Liver (tissue), 9 donors: Measurements from ENCODE around the gene HDAC8. TPM values are rescaled to one million over a fixed set of nuclear protein-coding genes. Genes with fewer than 3 reads are reported as not detected.

Experiments
- DNase-seq: peaks from one replicate; pipeline ENCODE4 v3.0.0-alpha.2; 2017; ENCODE audit warnings: low spot score
- H3K27ac ChIP-seq, 2 donors: one replicate each; pipeline ENCODE4 v1.7.0; 2013; ENCODE audit warnings: inconsistent platforms in 2 of 2, low read length in 2 of 2, control low read depth in 1 of 2, low read depth in 1 of 2, mild to moderate bottlenecking in 1 of 2
- H3K27me3 ChIP-seq, 4 donors: one replicate each; pipeline versions ENCODE4 v1.6.1 to v1.7.0; 2013; ENCODE audit warnings: low read length in 3 of 4, inconsistent platforms in 1 of 4, mild to moderate bottlenecking in 1 of 4, moderate library complexity in 1 of 4; ENCODE audit not compliant: control insufficient read depth in 4 of 4, insufficient read depth in 4 of 4
- H3K36me3 ChIP-seq, 4 donors: one replicate each; pipeline versions ENCODE4 v1.6.1 to v1.7.0; 2013; ENCODE audit warnings: low read length in 3 of 4, mild to moderate bottlenecking in 3 of 4, low read depth in 1 of 4, moderate library complexity in 1 of 4; ENCODE audit not compliant: control insufficient read depth in 4 of 4, insufficient read depth in 3 of 4
- H3K4me1 ChIP-seq, 4 donors: one replicate each; pipeline versions ENCODE4 v1.6.1 to v1.7.0; 2013; ENCODE audit warnings: low read length in 3 of 4, mild to moderate bottlenecking in 3 of 4, moderate library complexity in 1 of 4; ENCODE audit not compliant: control insufficient read depth in 4 of 4, insufficient read depth in 4 of 4
- H3K4me3 ChIP-seq, 3 donors: one replicate each; pipeline versions ENCODE4 v1.6.1 to v1.7.0; 2013; ENCODE audit warnings: low read length in 3 of 3, control low read depth in 1 of 3, low read depth in 1 of 3, mild to moderate bottlenecking in 1 of 3
- H3K9ac ChIP-seq, 2 donors: one replicate each; pipeline ENCODE4 v1.7.0; 2013; ENCODE audit warnings: low read length in 2 of 2, mild to moderate bottlenecking in 2 of 2, moderate library complexity in 2 of 2, control low read depth in 1 of 2, low read depth in 1 of 2
- H3K9me3 ChIP-seq, 4 donors: one replicate each; pipeline versions ENCODE4 v1.6.1 to v1.7.0; 2013; ENCODE audit warnings: low read length in 3 of 4; ENCODE audit not compliant: control insufficient read depth in 4 of 4
- EGR1 ChIP-seq, 2 donors: IDR thresholded peaks; 2 replicates each; pipeline ENCODE4 v1.6.1; 2016 to 2018; ENCODE audit warnings: antibody characterized with exemption in 2 of 2, low read depth in 2 of 2
- FOXA1 ChIP-seq: IDR thresholded peaks from 2 replicates; pipeline ENCODE4 v1.6.1; 2016; ENCODE audit warnings: antibody characterized with exemption
- FOXA2 ChIP-seq: IDR thresholded peaks from 2 replicates; pipeline ENCODE4 v1.6.1; 2016; ENCODE audit warnings: antibody characterized with exemption
- GABPA ChIP-seq, 2 donors: IDR thresholded peaks in 1 of 2; conservative IDR thresholded peaks in 1 of 2; 2 replicates each; pipeline ENCODE4 v1.6.1; 2016; ENCODE audit warnings: antibody characterized with exemption in 2 of 2, mild to moderate bottlenecking in 1 of 2, moderate library complexity in 1 of 2
- HNF4A ChIP-seq, 2 donors: conservative IDR thresholded peaks; 2 replicates each; pipeline ENCODE4 v1.6.1; 2016; ENCODE audit warnings: antibody characterized with exemption in 2 of 2, mild to moderate bottlenecking in 2 of 2
- HNF4G ChIP-seq: IDR thresholded peaks from 2 replicates; pipeline ENCODE4 v1.6.1; 2016; ENCODE audit warnings: antibody characterized with exemption
- JUND ChIP-seq, 2 donors: IDR thresholded peaks; 2 replicates each; pipeline ENCODE4 v1.6.1; 2016; ENCODE audit warnings: antibody characterized with exemption in 2 of 2
- NR2F2 ChIP-seq: IDR thresholded peaks from 2 replicates; pipeline ENCODE4 v1.6.1; 2016; ENCODE audit warnings: antibody characterized with exemption
- RXRA ChIP-seq, 2 donors: IDR thresholded peaks; 2 replicates each; pipeline ENCODE4 v1.6.1; 2017 to 2018; ENCODE audit warnings: antibody characterized with exemption in 2 of 2, mild to moderate bottlenecking in 1 of 2
- SP1 ChIP-seq: IDR thresholded peaks from 2 replicates; pipeline ENCODE4 v1.6.1; 2018; ENCODE audit warnings: antibody characterized with exemption, mild to moderate bottlenecking
- TAF1 ChIP-seq: conservative IDR thresholded peaks from 2 replicates; pipeline ENCODE4 v1.6.1; 2016; ENCODE audit warnings: antibody characterized with exemption, mild to moderate bottlenecking
- YY1 ChIP-seq: IDR thresholded peaks from 2 replicates; pipeline ENCODE4 v1.6.1; 2016; ENCODE audit warnings: antibody characterized with exemption, mild to moderate bottlenecking
- WGBS: extraction: QIAGEN DNeasy Blood & Tissue Kit; methylation state at CpG from one replicate; pipeline ENCODE4 v1.1.7; 2013; 5-methylcytosine and 5-hydroxymethylcytosine counted together
- polyA plus RNA-seq, 2 donors: library from polyadenylated mRNA; stranded (reverse) in 1 of 2; unstranded in 1 of 2; fragments of 200-250 nt in 1 of 2; fragments of >200 nt in 1 of 2; fragmentation: Nextera tagmentation in 1 of 2; extraction: Ambion mirVana in 1 of 2; gene quantifications; one replicate each; pipeline versions ENCODE4 v1.2.1 to v1.2.3, GENCODE V29; 2013 to 2015
- total RNA-seq, 2 donors: library from RNA; depleted of rRNA; stranded (reverse); fragments of >200 nt; gene quantifications; one replicate each; pipeline ENCODE4 v1.2.3, GENCODE V29; 2014
- TF ChIP-seq, protein P1 (sequence below): fragments of 150-350 bp; IDR thresholded peaks from 2 replicates; pipeline ENCODE4 v1.5.1; 2017; ENCODE audit warnings: improper control_type of control experiment, low read depth, low read length; ENCODE audit not compliant: missing input control
- TF ChIP-seq, protein P2 (sequence below): IDR thresholded peaks from 2 replicates; pipeline ENCODE4 v1.6.1; 2016; ENCODE audit warnings: antibody characterized with exemption, mild to moderate bottlenecking
- TF ChIP-seq, protein P3 (sequence below): IDR thresholded peaks from 2 replicates; pipeline ENCODE4 v1.6.1; 2016; ENCODE audit warnings: antibody characterized with exemption
- TF ChIP-seq, protein P4 (sequence below): IDR thresholded peaks from 2 replicates; pipeline ENCODE4 v1.6.1; 2016; ENCODE audit warnings: antibody characterized with exemption
- TF ChIP-seq, protein P5 (sequence below): IDR thresholded peaks from 2 replicates; pipeline ENCODE4 v1.6.1; 2016; ENCODE audit warnings: antibody characterized with exemption
- donor health status: healthy.
- donor health status: healthy.
- donor health status: healthy.
- donor health status: healthy.
- donor health status: healthy.

Gene HDAC8
- total and polyA plus RNA-seq, 4 donors = 11.1 to 30.4 (median 14.0) TPM

DNA sequence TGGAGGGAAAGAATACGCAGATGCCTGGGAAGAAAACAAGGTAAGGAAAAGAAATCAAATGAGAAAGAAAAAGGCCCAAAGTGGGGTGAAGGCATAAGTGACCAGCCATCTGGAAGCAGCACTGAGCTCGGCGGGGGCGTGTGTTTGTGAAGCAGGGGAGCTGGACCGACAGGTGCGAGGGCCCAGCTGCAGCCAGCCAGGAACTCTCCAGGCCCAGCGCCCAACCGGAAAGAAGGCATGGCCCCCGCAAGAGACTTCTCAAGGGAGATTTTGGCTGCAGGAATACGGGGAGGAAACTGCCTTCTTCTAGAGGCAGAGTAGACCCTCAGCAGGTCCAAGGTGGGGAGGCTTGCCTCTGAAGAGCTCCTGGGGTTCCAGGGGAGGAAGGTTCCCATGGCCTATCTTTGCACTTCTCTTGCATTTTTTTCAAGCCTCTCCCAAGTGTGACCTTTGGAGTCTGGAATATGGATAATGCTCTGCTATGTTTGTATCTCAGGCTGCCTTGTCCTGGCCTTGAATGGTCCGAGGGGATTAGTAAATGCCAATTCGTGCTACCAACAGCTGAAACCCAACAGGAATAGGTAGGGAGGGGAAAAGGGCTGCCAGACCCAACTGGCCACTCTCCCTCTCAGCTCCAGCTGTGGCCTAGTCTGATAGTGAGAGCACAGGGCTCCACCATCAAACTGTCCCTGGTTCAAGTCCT is 256.1 kb downstream of the HDAC8 start:
- Histone ChIP-seq H3K4me3 (no peak overlapping the region), H3K36me3 (no peaks in the 10 kb centered on the region), H3K27ac (no peak overlapping the region), H3K4me1 (no peaks in the 10 kb centered on the region), H3K27me3 (peaks cover 0 to 3% (median 0%) of the 10 kb centered on the region in 4 donors), H3K9me3 (no peaks in the 10 kb centered on the region), H3K9ac (no peak overlapping the region)
- WGBS = 76% methylated on average over 12 of the region's 12 CpGs
- no peak for DNase-seq
- TF ChIP-seq RXRA (IDR thresholded peaks at IDR 0.05) = no peak
- no peak for TF ChIP-seq HNF4A (conservative IDR thresholded peaks at IDR 0.05)
- TF ChIP-seq, protein P1, sequence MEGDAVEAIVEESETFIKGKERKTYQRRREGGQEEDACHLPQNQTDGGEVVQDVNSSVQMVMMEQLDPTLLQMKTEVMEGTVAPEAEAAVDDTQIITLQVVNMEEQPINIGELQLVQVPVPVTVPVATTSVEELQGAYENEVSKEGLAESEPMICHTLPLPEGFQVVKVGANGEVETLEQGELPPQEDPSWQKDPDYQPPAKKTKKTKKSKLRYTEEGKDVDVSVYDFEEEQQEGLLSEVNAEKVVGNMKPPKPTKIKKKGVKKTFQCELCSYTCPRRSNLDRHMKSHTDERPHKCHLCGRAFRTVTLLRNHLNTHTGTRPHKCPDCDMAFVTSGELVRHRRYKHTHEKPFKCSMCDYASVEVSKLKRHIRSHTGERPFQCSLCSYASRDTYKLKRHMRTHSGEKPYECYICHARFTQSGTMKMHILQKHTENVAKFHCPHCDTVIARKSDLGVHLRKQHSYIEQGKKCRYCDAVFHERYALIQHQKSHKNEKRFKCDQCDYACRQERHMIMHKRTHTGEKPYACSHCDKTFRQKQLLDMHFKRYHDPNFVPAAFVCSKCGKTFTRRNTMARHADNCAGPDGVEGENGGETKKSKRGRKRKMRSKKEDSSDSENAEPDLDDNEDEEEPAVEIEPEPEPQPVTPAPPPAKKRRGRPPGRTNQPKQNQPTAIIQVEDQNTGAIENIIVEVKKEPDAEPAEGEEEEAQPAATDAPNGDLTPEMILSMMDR = no peak
- TF ChIP-seq FOXA1 = no peak
- TF ChIP-seq YY1 = no peak
- TF ChIP-seq, protein P2, sequence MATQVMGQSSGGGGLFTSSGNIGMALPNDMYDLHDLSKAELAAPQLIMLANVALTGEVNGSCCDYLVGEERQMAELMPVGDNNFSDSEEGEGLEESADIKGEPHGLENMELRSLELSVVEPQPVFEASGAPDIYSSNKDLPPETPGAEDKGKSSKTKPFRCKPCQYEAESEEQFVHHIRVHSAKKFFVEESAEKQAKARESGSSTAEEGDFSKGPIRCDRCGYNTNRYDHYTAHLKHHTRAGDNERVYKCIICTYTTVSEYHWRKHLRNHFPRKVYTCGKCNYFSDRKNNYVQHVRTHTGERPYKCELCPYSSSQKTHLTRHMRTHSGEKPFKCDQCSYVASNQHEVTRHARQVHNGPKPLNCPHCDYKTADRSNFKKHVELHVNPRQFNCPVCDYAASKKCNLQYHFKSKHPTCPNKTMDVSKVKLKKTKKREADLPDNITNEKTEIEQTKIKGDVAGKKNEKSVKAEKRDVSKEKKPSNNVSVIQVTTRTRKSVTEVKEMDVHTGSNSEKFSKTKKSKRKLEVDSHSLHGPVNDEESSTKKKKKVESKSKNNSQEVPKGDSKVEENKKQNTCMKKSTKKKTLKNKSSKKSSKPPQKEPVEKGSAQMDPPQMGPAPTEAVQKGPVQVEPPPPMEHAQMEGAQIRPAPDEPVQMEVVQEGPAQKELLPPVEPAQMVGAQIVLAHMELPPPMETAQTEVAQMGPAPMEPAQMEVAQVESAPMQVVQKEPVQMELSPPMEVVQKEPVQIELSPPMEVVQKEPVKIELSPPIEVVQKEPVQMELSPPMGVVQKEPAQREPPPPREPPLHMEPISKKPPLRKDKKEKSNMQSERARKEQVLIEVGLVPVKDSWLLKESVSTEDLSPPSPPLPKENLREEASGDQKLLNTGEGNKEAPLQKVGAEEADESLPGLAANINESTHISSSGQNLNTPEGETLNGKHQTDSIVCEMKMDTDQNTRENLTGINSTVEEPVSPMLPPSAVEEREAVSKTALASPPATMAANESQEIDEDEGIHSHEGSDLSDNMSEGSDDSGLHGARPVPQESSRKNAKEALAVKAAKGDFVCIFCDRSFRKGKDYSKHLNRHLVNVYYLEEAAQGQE = no peak
- no peak for TF ChIP-seq GABPA (IDR thresholded peaks at IDR 0.05 in 1 of 2, conservative IDR thresholded peaks at IDR 0.05 in 1 of 2)
- TF ChIP-seq, protein P3, sequence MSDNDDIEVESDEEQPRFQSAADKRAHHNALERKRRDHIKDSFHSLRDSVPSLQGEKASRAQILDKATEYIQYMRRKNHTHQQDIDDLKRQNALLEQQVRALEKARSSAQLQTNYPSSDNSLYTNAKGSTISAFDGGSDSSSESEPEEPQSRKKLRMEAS = no peak
- TF ChIP-seq EGR1 (IDR thresholded peaks at IDR 0.05; ENCODE audit: low read depth in 2 of 2) = no peak
- no peak for TF ChIP-seq HNF4G

DNA sequence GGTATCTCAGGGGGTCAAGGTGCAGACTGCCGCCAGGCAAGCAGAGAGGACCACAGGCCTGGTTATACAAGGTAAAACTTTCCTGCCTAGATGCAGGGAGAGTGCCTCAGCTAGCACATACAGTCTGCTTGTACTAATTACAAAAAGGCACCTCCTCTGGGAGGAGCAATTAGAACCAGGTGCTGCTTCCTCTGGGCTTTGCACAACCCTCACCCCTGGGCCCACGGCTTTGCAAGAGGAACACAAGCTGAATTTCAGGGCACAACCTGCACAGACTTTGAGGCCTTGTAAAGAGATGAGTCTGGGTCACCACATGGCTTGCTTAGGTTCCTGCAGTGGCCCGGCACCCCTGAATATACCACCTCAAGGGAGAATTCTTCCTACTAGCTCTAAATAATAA is 257.8 kb downstream of the HDAC8 start:
- H3K4me3 ChIP-seq = no peak overlapping the region
- TF ChIP-seq GABPA (IDR thresholded peaks at IDR 0.05 in 1 of 2, conservative IDR thresholded peaks at IDR 0.05 in 1 of 2) (no peak), HNF4G (no peak), FOXA2 (no peak), JUND (IDR thresholded peaks at IDR 0.05) (no peak), HNF4A (conservative IDR thresholded peaks at IDR 0.05) (no peak), EGR1 (IDR thresholded peaks at IDR 0.05; ENCODE audit: low read depth in 2 of 2) (no peak), YY1 (no peak), NR2F2 (no peak), FOXA1 (no peak), RXRA (IDR thresholded peaks at IDR 0.05) (no peak), SP1 (no peak), TAF1 (no peak)
- TF ChIP-seq, protein P4, sequence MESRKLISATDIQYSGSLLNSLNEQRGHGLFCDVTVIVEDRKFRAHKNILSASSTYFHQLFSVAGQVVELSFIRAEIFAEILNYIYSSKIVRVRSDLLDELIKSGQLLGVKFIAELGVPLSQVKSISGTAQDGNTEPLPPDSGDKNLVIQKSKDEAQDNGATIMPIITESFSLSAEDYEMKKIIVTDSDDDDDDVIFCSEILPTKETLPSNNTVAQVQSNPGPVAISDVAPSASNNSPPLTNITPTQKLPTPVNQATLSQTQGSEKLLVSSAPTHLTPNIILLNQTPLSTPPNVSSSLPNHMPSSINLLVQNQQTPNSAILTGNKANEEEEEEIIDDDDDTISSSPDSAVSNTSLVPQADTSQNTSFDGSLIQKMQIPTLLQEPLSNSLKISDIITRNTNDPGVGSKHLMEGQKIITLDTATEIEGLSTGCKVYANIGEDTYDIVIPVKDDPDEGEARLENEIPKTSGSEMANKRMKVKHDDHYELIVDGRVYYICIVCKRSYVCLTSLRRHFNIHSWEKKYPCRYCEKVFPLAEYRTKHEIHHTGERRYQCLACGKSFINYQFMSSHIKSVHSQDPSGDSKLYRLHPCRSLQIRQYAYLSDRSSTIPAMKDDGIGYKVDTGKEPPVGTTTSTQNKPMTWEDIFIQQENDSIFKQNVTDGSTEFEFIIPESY = no peak
- TF ChIP-seq, protein P1 = no peak
- TF ChIP-seq, protein P5, sequence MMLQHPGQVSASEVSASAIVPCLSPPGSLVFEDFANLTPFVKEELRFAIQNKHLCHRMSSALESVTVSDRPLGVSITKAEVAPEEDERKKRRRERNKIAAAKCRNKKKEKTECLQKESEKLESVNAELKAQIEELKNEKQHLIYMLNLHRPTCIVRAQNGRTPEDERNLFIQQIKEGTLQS = no peak
- TF ChIP-seq, protein P3 = no peak

More for the DNA sequence above, 257.8 kb downstream of the HDAC8 start:
- Histone ChIP-seq H3K4me1 (no peaks in the 10 kb centered on the region), H3K9ac (no peak overlapping the region), H3K27me3 (peaks cover 0 to 3% (median 0%) of the 10 kb centered on the region in 4 donors), H3K36me3 (no peaks in the 10 kb centered on the region), H3K27ac (no peak overlapping the region), H3K9me3 (no peaks in the 10 kb centered on the region)
- no peak for DNase-seq
- 93% methylated on average over 3 of the region's 3 CpGs for WGBS
